H1 (cell line): ENCODE measurements around the gene GGN.

ENCODE experiments used
- BCL11A ChIP-seq, 2 experiments: IDR thresholded peaks; one replicate each; pipeline ENCODE4 v1.6.1; 2011; ENCODE audit warnings: low read depth in 2 of 2, low read length in 2 of 2, mild to moderate bottlenecking in 2 of 2
- CHD1 ChIP-seq: IDR thresholded peaks from 2 replicates; pipeline ENCODE4 v1.6.1; 2012; ENCODE audit warnings: low read depth, low read length, improper control_type of control experiment
- CHD2 ChIP-seq: IDR thresholded peaks from 2 replicates; pipeline ENCODE4 v1.6.1; 2012; ENCODE audit warnings: low read length, improper control_type of control experiment
- EP300 ChIP-seq, 2 experiments: IDR thresholded peaks; 1 replicate in 1 of 2; 2 replicates in 1 of 2; pipeline ENCODE4 v1.6.1; 2011 to 2012; ENCODE audit warnings: low read depth in 2 of 2, low read length in 2 of 2, mild to moderate bottlenecking in 2 of 2, borderline replicate concordance in 1 of 2, inconsistent platforms in 1 of 2, moderate library complexity in 1 of 2
- EZH2 ChIP-seq: fragments of 200-600 bp; sonication (generic); IDR thresholded peaks from 2 replicates; pipeline ENCODE4 v1.7.1; 2012; ENCODE audit warnings: low read depth, mild to moderate bottlenecking, moderate library complexity, low read length, inconsistent platforms; ENCODE audit not compliant: severe bottlenecking
- MAX ChIP-seq: IDR thresholded peaks from 2 replicates; pipeline ENCODE4 v1.6.1; 2012; ENCODE audit warnings: inconsistent platforms
- NRF1 ChIP-seq: IDR thresholded peaks from 2 replicates; pipeline ENCODE4 v1.6.1; 2011; ENCODE audit warnings: mild to moderate bottlenecking, low read depth, low read length, improper control_type of control experiment
- POLR2A ChIP-seq, 2 experiments: IDR thresholded peaks; 1 replicate in 1 of 2; 2 replicates in 1 of 2; pipeline ENCODE4 v1.6.1; 2011; ENCODE audit warnings: low read depth in 2 of 2, low read length in 2 of 2, mild to moderate bottlenecking in 2 of 2; ENCODE audit errors: control extremely low read depth in 1 of 2
- POLR2AphosphoS5 ChIP-seq: IDR thresholded peaks from 2 replicates; pipeline ENCODE4 v1.6.1; 2011; ENCODE audit warnings: low read depth, low read length
- RAD21 ChIP-seq, 2 experiments: IDR thresholded peaks in 1 of 2; conservative IDR thresholded peaks in 1 of 2; 2 replicates each; pipeline ENCODE4 v1.6.1; 2011; ENCODE audit warnings: low read depth in 2 of 2, low read length in 2 of 2, improper control_type of control experiment in 1 of 2, inconsistent platforms in 1 of 2, mild to moderate bottlenecking in 1 of 2, moderate library complexity in 1 of 2
- TAF1 ChIP-seq: IDR thresholded peaks from 2 replicates; pipeline ENCODE4 v1.6.1; 2011; ENCODE audit warnings: mild to moderate bottlenecking, low read depth, low read length
- USF2 ChIP-seq: IDR thresholded peaks from 2 replicates; pipeline ENCODE4 v1.6.1; 2011; ENCODE audit warnings: low read length, improper control_type of control experiment
- TF ChIP-seq, protein P1 (sequence below), 3 experiments: IDR thresholded peaks; 1 replicate in 2 of 3; 2 replicates in 1 of 3; pipeline versions ENCODE4 v1.5.1 to v1.6.1; 2011; ENCODE audit warnings: low read length in 3 of 3, mild to moderate bottlenecking in 3 of 3, inconsistent platforms in 2 of 3, low read depth in 1 of 3, moderate library complexity in 1 of 3; ENCODE audit not compliant: insufficient read depth in 1 of 3; ENCODE audit errors: control extremely low read depth in 1 of 3

GRCh38 chr19:38335949-38336637 lies 51.7 kb downstream of the GGN start:
- no peak for TF ChIP-seq POLR2A (IDR thresholded peaks at IDR 0.05; ENCODE audit: control extremely low read depth in 1 of 2, low read depth in 2 of 2, low read length in 2 of 2)
- TF ChIP-seq, protein P1, sequence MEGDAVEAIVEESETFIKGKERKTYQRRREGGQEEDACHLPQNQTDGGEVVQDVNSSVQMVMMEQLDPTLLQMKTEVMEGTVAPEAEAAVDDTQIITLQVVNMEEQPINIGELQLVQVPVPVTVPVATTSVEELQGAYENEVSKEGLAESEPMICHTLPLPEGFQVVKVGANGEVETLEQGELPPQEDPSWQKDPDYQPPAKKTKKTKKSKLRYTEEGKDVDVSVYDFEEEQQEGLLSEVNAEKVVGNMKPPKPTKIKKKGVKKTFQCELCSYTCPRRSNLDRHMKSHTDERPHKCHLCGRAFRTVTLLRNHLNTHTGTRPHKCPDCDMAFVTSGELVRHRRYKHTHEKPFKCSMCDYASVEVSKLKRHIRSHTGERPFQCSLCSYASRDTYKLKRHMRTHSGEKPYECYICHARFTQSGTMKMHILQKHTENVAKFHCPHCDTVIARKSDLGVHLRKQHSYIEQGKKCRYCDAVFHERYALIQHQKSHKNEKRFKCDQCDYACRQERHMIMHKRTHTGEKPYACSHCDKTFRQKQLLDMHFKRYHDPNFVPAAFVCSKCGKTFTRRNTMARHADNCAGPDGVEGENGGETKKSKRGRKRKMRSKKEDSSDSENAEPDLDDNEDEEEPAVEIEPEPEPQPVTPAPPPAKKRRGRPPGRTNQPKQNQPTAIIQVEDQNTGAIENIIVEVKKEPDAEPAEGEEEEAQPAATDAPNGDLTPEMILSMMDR (IDR thresholded peaks at IDR 0.05; ENCODE audit: control extremely low read depth in 1 of 3, insufficient read depth in 1 of 3, low read depth in 1 of 3, low read length in 3 of 3): no peak
- TF ChIP-seq CHD1: no peak
- no peak for TF ChIP-seq EZH2
- TF ChIP-seq MAX: no peak; the same call in 1 of the 2 replicates
- TF ChIP-seq CHD2: no peak
- no peak for TF ChIP-seq NRF1
- no peak for TF ChIP-seq EP300 (IDR thresholded peaks at IDR 0.05; ENCODE audit: borderline replicate concordance in 1 of 2, low read depth in 2 of 2, low read length in 2 of 2)
- TF ChIP-seq BCL11A (IDR thresholded peaks at IDR 0.05; ENCODE audit: low read depth in 2 of 2, low read length in 2 of 2): no peak
- TF ChIP-seq RAD21 (IDR thresholded peaks at IDR 0.05 in 1 of 2, conservative IDR thresholded peaks at IDR 0.05 in 1 of 2; ENCODE audit: low read depth in 2 of 2, low read length in 2 of 2): no peak
- TF ChIP-seq TAF1: no peak
- no peak for TF ChIP-seq POLR2AphosphoS5
- TF ChIP-seq USF2: no peak
